Measurements from ENCODE around the gene USP36. TPM values are rescaled to one million over a fixed set of nuclear protein-coding genes. Genes with fewer than 3 reads are reported as not detected.

Gene USP36
- polyA plus RNA-seq, 4 donors, result 33.6 to 51.6 (median 45.5) TPM

DNA sequence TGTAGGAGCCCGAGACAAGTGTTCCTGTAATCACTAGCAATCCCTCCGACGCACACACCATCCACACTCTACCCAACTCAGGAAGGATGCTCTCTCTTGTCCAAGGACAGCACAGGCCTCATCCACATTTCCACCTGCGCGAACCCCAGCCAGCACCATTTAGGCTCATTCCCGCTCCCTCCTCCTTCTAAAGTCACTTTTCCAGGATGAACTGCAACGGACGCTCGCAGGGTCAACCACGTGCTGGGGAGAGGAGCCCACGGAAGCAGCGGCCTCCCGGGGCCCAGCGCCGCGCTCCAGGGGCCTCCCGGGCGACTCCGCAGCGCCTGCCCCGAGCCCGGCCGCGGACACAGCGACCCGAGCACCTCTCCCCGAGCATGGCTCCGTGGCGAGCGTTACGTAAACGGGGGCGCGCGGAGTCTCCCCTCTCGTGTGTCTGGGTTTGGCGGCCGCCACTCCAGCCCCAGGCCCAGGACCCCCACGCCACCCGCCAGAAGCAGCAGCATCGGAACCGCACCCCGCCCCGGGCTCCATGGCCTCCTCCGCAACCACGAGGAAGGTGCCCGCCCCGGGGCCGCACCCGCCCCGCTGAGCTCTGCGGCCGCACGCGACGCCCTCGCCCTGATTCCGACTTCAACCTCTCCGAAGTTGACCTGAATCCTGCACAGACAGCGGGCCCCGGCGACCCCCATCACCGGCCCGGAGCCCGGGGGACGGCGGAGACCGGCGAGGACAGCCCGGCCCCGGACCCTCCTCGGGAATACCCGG, 668 bp downstream of the USP36 start:
- no peak for DNase-seq (ENCODE audit: low read depth in 4 of 4, low spot score in 3 of 4)

DNA sequence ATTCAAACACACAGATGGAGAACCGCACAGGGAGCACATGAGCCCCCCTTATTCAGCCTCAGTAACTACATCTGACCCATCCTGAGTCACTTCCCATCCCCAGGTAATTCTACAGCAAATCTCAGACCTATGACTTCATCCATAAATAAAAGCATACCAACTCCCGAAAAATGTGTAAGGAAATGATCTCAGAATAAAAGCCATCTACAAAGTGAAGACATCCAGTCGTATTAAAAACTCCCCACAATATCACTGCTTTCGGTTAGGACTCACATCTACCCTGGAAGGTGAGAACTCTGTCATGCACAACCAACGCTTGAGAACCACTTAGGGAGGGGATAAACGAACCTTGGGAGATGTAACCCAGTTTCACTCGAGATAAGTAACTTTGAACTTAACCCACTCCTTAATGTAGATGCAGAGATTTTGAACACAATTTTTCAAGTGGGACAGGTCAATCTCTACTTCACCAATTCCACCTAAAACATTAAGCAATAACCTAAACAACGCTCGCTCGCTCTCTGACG, 1.3 kb downstream of the USP36 start:
- no peak for DNase-seq (ENCODE audit: low read depth in 4 of 4, low spot score in 3 of 4)

- no peak for DNase-seq (ENCODE audit: low read depth in 4 of 4, low spot score in 3 of 4)
These were observed 2.0 kb downstream of the USP36 start for GRCh38 chr17:78838574-78839005.

DNA sequence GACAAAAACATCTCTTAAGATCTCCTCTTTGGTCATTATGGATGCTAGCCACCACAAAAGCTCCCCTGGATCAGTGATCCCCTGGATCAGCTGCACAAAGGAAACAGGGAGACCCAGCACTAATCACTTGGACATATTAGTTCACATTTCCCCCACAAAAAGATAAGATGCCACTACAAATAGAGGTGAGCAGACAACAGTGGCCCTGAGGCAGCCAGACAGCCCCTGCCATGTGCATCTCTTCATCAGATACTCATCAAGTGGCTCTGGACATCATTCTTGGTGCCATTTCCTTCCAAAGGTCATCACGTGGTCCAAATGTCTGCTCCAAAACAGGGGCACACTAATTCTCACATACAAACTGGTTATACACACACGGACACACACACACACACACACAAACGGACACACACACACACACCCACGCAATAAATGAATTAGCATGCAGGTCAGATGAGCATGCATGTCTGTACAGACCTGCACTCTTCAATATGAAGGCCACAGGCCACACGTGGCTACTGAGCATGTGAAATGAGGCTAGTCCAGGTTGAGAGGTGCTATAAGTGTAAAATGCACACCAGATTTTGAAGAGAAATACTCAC, 4.1 kb downstream of the USP36 start:
- DNase-seq (ENCODE audit: low read depth in 4 of 4, low spot score in 3 of 4), result no peak

- no peak for DNase-seq (ENCODE audit: low read depth in 4 of 4, low spot score in 3 of 4)
These were observed 6.0 kb downstream of the USP36 start for GRCh38 chr17:78834571-78834970.

DNA sequence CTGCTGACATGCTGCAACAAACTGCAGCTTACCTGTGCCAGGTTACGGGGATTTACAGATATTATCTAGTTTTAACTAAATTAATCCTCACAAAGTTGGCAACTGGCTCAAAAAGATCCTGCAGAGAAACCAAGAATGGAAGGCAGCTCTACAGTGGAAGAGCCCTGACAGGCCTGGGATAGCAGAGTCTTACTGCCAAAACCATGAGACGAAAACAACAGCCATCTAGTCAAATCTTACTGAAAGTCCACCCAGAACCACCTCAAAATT, 8.1 kb downstream of the USP36 start:
- DNase-seq (ENCODE audit: low read depth in 4 of 4, low spot score in 3 of 4), result no peak

DNA sequence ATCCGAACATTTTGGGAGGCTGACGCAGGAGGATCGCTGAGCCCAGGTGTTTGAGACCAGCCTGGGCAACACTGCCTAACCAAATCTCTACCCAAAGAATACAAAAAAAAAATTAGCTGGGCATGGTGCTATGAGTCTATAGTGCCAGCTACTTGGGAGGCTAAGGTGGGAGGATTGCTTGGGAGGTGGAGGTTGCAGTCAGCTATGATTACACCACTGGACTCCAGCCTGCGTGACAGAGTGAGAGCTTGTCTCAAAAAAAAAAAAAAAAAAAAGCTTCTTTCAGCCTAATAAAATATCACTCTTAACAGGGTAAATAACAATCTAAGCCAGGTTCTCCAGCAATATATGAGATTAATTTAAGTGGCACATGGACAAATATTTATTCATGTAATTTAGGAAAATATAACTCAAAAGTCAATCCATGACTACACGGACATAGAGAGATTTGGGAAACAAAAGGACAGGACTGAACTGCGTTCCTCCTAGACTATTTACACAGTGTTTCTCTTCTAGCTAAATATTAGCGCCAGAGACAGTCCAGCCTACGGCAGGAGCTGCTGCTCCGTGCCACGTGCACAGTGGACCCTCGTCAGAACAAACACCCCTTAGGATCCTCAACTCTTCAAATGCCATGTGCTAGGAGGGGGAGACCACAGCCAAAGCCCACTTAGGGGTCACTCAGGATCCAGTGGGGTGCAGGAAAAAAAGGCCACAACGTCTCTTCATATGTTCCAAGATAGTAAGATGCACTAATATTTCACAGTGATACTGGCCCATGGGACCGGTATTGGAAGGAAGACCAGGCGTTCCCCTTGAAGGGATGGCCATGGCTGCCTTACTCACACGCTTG, 8.7 kb downstream of the USP36 start:
- no peak for DNase-seq (ENCODE audit: low read depth in 4 of 4, low spot score in 3 of 4)

DNA sequence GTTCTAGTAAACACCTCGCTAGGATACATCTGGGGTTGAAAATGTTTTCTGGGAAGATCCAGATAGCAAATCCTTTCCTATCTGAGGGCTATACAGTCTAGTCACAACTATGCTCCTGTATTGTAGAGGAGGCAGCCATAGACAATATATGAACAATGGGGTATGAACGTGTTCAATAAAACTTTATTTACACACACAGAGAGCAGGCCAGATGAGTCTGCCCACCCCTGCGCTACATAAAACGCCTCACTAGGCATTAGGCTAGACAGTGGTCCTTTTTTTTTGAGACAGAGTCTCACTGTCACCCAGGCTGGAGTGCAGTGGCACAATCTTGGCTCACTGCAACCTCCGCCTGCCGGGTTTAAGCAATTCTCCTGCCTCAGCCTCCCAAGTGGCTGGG, 11.1 kb downstream of the USP36 start:
- no peak for DNase-seq (ENCODE audit: low read depth in 4 of 4, low spot score in 3 of 4)

GRCh38 chr17:78828470-78829185, 12.0 kb downstream of the USP36 start:
- no peak for DNase-seq (ENCODE audit: low read depth in 4 of 4, low spot score in 3 of 4)

- no peak for DNase-seq (ENCODE audit: low read depth in 4 of 4, low spot score in 3 of 4)
These were observed 13.6 kb downstream of the USP36 start for GRCh38 chr17:78826836-78827509.

DNA sequence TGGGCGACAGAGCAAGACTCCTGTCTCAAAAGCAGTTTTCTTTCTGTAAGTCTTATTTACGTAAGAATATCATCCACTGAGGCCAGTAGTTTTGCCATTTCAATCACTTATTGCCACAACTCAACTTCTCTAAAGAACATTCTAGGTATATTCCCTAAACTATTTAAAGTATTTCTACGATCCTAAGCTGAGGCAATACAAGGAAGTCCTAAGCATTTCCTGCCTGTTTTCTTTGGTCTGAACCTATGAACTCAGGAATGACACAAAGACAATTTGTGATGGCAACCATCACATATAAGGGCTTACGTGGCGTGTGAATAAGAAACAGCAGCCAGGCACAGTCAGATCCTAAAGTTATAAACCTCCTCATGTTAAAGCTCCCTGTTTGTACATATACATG, 14.2 kb downstream of the USP36 start:
- DNase-seq (ENCODE audit: low read depth in 4 of 4, low spot score in 3 of 4), result no peak

- no peak for DNase-seq (ENCODE audit: low read depth in 4 of 4, low spot score in 3 of 4)
These were observed 14.9 kb downstream of the USP36 start for GRCh38 chr17:78825696-78826095.

DNA sequence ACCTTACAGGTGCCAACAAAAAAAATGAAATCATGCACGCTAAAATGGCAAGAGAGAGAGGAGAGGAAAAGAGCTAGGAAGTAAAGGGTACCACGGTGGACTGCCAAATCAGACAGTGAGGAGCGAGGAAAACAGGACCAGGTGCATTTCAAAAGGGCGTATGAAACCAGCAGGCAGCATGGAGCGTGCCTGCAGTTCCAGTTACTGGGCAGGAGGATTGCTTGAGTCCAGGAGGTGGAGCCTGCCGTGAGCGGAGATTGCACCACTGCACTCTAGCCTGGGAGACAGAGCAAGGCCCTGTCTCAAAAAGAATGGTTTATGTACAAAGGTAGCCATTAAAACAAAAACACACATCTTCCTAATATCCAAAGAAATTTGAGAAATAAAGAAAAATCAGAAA, 16.4 kb downstream of the USP36 start:
- no peak for DNase-seq (ENCODE audit: low read depth in 4 of 4, low spot score in 3 of 4)

DNA sequence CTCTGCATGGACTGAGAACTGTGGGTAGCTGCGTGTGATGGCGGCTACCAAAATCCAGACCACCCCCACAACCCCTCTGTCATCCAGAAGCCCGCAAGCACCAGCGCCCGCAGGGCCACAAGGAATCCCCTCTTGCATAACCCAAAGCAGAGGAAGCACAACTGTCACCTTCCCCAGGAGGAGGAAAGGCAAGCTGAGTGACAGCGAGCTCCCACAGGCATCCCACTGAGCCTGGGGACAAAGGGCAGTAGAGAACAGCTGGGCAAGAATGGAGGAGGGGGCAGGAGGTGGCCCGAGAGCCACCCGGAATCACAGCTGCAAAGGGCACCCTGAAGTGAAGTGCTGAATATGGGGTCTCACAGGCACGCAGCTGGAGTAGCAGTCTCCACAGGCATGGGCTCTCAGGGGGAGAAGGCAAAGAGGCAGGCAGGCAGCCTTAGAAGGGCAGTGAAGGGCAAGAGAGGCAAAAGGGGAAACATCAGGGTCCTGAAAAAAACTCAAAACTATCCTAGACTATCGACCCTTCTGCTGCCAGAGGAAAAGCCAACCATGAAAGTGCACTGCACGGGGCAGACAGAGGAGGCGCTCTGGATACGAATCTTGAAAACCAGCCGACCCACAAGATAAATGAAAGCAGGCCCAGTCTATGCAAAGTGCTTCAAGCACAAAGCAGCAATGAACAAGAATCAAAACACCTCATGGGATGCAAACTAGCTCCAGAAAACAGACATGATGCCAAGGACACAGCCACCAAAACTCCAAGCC, 17.1 kb downstream of the USP36 start:
- DNase-seq (ENCODE audit: low read depth in 4 of 4, low spot score in 3 of 4), result no peak

GRCh38 chr17:78822552-78822951, 18.1 kb downstream of the USP36 start:
- DNase-seq (ENCODE audit: low read depth in 4 of 4, low spot score in 3 of 4), result no peak

DNA sequence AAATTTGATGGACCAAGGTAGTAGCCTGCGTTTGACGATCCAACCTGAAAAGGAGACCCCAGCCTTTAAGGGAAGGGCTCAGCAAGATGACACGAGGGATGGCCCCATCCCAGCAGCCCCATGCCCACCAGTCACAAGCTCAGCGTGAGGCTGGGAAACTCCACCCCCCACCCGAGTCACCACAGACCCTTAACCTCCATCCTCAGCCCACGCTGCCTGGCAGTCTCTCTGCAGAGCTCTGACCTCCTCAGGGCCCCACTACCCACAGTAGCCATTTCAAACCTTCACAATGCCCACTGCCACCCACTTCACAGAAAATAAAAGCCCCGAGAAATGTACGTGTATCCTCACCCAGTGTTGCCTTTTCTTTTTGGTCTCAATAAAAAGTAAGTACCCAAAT, 18.7 kb downstream of the USP36 start:
- DNase-seq (ENCODE audit: low read depth in 4 of 4, low spot score in 3 of 4), result no peak

GRCh38 chr17:78820841-78821240, 19.8 kb downstream of the USP36 start:
- DNase-seq (ENCODE audit: low read depth in 4 of 4, low spot score in 3 of 4), result no peak

DNA sequence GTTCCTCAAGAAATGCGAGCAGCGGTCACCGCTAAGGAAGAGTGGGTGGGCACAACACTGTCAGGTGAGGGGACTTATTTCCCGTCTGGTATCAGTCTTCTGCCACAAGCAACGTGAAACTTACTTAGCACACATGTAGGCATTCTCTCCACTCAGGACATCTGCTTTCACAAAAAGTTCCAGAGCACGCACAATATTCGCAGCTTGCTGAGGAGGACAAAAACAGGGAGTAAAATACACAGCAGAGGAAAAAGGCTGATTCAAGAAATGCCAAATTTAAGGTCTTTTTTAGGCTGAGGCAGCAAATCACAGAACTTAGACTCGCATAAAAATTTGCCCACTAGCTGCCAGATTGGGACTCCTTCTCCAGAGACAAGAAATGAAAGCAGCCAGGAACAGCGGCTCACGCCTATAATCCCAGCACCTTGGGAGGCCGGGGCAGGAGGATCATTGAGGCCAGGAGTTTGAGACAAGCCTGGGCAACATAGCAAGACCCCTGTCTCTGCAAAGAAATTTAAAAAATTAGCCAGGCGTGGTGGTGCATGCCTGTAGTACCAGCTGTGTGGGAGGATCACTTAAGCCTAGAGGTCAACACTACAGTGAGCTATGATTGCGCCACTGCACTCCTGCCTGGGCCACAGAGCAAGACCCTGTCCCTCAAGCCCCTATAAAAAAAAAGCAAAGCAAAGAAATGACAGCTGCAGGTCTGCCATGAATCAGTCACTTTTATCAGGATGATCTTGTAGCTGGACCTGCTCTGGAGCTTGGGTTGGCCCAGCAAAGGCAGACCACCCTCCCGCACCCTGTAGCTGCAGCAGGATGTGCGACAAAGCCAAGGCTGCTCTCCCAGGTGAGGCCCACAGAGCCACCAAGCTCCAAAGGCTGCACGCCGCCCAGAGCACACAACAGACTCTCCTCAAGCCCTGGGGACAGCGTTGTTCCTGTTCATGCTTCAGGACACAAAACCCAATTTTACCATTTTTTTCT, 20.5 kb downstream of the USP36 start:
- DNase-seq (ENCODE audit: low read depth in 4 of 4, low spot score in 3 of 4), result no peak

Measured in left renal pelvis (tissue), 4 donors.